ENCODE results near the gene SHB.

SHB gene

GRCh38 chr9:37984672-37985611 lies 84.1 kb downstream of the SHB start:
- Histone ChIP-seq H3K9me2 (replicated peaks; ENCODE audit: insufficient read depth, low read length) (no peaks in the 10 kb centered on the region), H4K20me1 (ENCODE audit: low read depth, low read length) (no peaks in the 10 kb centered on the region), H3K27me3 (ENCODE audit: low read length) (no peaks in the 10 kb centered on the region), H2AFZ (ENCODE audit: low read depth, low read length, severe bottlenecking) (no peak overlapping the region), H3K9ac (ENCODE audit: low read length) (no peak overlapping the region), H3K9me3 (ENCODE audit: insufficient read depth, low read length) (no peaks in the 10 kb centered on the region), H3K4me2 (ENCODE audit: low read depth, low read length, poor library complexity, severe bottlenecking) (no peak overlapping the region), H3K79me2 (ENCODE audit: insufficient read depth, low read length) (no peaks in the 10 kb centered on the region), H3F3A (ENCODE audit: insufficient read depth) (no peaks in the 10 kb centered on the region), H3K27ac (ENCODE audit: low read depth, low read length) (no peak overlapping the region), H3K4me3 (ENCODE audit: insufficient read depth, low read length, poor library complexity, severe bottlenecking) (no peak overlapping the region), H3K36me3 (ENCODE audit: low read length) (no peaks in the 10 kb centered on the region)
- TF ChIP-seq EZH2phosphoT487 (conservative IDR thresholded peaks at IDR 0.05; ENCODE audit: low read length) (no peak), CTCF (IDR thresholded peaks at IDR 0.05; ENCODE audit: insufficient read depth, low read length, poor library complexity, severe bottlenecking) (no peak)

- Histone ChIP-seq H3K9me2 (replicated peaks; ENCODE audit: insufficient read depth, low read length) (no peaks in the 10 kb centered on the region), H3K9ac (ENCODE audit: low read length) (no peak overlapping the region), H3K4me2 (ENCODE audit: low read depth, low read length, poor library complexity, severe bottlenecking) (no peak overlapping the region), H3K27me3 (ENCODE audit: low read length) (no peaks in the 10 kb centered on the region), H3K36me3 (ENCODE audit: low read length) (no peaks in the 10 kb centered on the region), H3K79me2 (ENCODE audit: insufficient read depth, low read length) (no peaks in the 10 kb centered on the region), H2AFZ (ENCODE audit: low read depth, low read length, severe bottlenecking) (no peak overlapping the region), H3K9me3 (ENCODE audit: insufficient read depth, low read length) (no peaks in the 10 kb centered on the region), H3K4me3 (ENCODE audit: insufficient read depth, low read length, poor library complexity, severe bottlenecking) (no peak overlapping the region), H4K20me1 (ENCODE audit: low read depth, low read length) (no peaks in the 10 kb centered on the region), H3K27ac (ENCODE audit: low read depth, low read length) (no peak overlapping the region), H3F3A (ENCODE audit: insufficient read depth) (no peaks in the 10 kb centered on the region)
- no peak for TF ChIP-seq CTCF (IDR thresholded peaks at IDR 0.05; ENCODE audit: insufficient read depth, low read length, poor library complexity, severe bottlenecking)
- TF ChIP-seq EZH2phosphoT487 (conservative IDR thresholded peaks at IDR 0.05; ENCODE audit: low read length) = no peak
Observed at GRCh38 chr9:37984278-37984671, 84.8 kb downstream of the SHB start.

- Histone ChIP-seq H3K36me3 (ENCODE audit: low read length) (no peaks in the 10 kb centered on the region), H3K9ac (ENCODE audit: low read length) (no peak overlapping the region), H3F3A (ENCODE audit: insufficient read depth) (no peaks in the 10 kb centered on the region), H3K27ac (ENCODE audit: low read depth, low read length) (no peak overlapping the region), H2AFZ (ENCODE audit: low read depth, low read length, severe bottlenecking) (no peak overlapping the region), H3K4me2 (ENCODE audit: low read depth, low read length, poor library complexity, severe bottlenecking) (no peak overlapping the region), H3K27me3 (ENCODE audit: low read length) (no peaks in the 10 kb centered on the region), H4K20me1 (ENCODE audit: low read depth, low read length) (no peaks in the 10 kb centered on the region), H3K9me3 (ENCODE audit: insufficient read depth, low read length) (no peaks in the 10 kb centered on the region), H3K4me3 (ENCODE audit: insufficient read depth, low read length, poor library complexity, severe bottlenecking) (no peak overlapping the region), H3K79me2 (ENCODE audit: insufficient read depth, low read length) (no peaks in the 10 kb centered on the region), H3K9me2 (replicated peaks; ENCODE audit: insufficient read depth, low read length) (no peaks in the 10 kb centered on the region)
- TF ChIP-seq EZH2phosphoT487 (conservative IDR thresholded peaks at IDR 0.05; ENCODE audit: low read length) (no peak), CTCF (IDR thresholded peaks at IDR 0.05; ENCODE audit: insufficient read depth, low read length, poor library complexity, severe bottlenecking) (no peak)
Observed at GRCh38 chr9:37983381-37984067, 85.5 kb downstream of the SHB start.
